HEK293T (cell line): ENCODE measurements around the gene CALCR.

Source experiments
- ARNT ChIP-seq: fragments of 450-650 bp; IDR thresholded peaks from 2 replicates; pipeline ENCODE4 v1.6.1; 2017; ENCODE audit warnings: mild to moderate bottlenecking
- BHLHE40 ChIP-seq: fragments of 450-650 bp; IDR thresholded peaks from 2 replicates; pipeline ENCODE4 v1.6.1; 2016; ENCODE audit warnings: mild to moderate bottlenecking, moderate library complexity, borderline replicate concordance
- ELF4 ChIP-seq: fragments of 450-650 bp; IDR thresholded peaks from 2 replicates; pipeline ENCODE4 v1.6.1; 2017; ENCODE audit warnings: antibody characterized with exemption
- FOXK2 ChIP-seq: fragments of 450-650 bp; IDR thresholded peaks from 2 replicates; pipeline ENCODE4 v1.6.1; 2016; ENCODE audit warnings: mild to moderate bottlenecking
- L3MBTL2 ChIP-seq: fragments of 450-650 bp; conservative IDR thresholded peaks from 2 replicates; pipeline ENCODE4 v1.6.1; 2016; ENCODE audit warnings: mild to moderate bottlenecking
- NFRKB ChIP-seq: fragments of 450-650 bp; IDR thresholded peaks from 2 replicates; pipeline ENCODE4 v1.6.1; 2016; ENCODE audit warnings: mild to moderate bottlenecking, moderate library complexity
- PKNOX1 ChIP-seq: fragments of 450-650 bp; IDR thresholded peaks from 2 replicates; pipeline ENCODE4 v1.6.1; 2016
- SP1 ChIP-seq: fragments of 450-650 bp; IDR thresholded peaks from 2 replicates; pipeline ENCODE4 v1.6.1; 2017
- SUZ12 ChIP-seq: fragments of 450-650 bp; IDR thresholded peaks from 2 replicates; pipeline ENCODE4 v1.6.1; 2016; ENCODE audit warnings: mild to moderate bottlenecking

GRCh38 chr7:93453262-93453661 lies 121.3 kb downstream of the CALCR start:
- TF ChIP-seq L3MBTL2 (no peak), FOXK2 (no peak), NFRKB (no peak), ELF4 (no peak), SUZ12 (no peak), SP1 (no peak), PKNOX1 (no peak), ARNT (no peak), BHLHE40 (no peak)
